ENCODE results near the gene ENOX1.

DNA sequence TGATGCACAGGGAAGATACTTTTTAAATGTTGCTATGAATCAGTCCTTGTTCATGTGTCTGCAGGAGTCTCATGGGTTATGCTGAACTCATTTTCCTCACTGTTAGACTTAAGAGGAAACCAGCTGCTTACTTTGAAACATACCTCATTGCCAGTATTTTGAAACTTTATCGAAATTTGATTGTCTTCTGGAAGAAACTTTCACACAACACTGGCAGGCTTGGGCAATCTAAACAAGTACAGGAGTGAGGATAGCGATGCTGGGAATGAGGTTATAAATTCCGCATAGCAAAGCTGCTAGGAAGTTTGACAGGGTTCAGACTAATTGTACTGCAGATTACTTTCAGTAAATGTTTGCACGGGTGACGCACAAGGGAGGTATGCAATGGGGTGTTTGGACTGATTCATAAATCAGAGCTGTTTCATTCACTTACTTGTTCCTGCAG lies 517.7 kb downstream of the ENOX1 start:
- TF ChIP-seq, protein P1, sequence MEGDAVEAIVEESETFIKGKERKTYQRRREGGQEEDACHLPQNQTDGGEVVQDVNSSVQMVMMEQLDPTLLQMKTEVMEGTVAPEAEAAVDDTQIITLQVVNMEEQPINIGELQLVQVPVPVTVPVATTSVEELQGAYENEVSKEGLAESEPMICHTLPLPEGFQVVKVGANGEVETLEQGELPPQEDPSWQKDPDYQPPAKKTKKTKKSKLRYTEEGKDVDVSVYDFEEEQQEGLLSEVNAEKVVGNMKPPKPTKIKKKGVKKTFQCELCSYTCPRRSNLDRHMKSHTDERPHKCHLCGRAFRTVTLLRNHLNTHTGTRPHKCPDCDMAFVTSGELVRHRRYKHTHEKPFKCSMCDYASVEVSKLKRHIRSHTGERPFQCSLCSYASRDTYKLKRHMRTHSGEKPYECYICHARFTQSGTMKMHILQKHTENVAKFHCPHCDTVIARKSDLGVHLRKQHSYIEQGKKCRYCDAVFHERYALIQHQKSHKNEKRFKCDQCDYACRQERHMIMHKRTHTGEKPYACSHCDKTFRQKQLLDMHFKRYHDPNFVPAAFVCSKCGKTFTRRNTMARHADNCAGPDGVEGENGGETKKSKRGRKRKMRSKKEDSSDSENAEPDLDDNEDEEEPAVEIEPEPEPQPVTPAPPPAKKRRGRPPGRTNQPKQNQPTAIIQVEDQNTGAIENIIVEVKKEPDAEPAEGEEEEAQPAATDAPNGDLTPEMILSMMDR (tag by site-specific recombination; IDR thresholded peaks at IDR 0.05), result no peak
- TF ChIP-seq EGR2 (tag by site-specific recombination; IDR thresholded peaks at IDR 0.05; ENCODE audit: low read depth) (no peak), SETDB1 (IDR thresholded peaks at IDR 0.05; ENCODE audit: insufficient read length, low read length) (no peak)

Measured in HEK293 (cell line).